Cardiac fibroblast (primary cell): ENCODE results near the gene MAP2K6.

Source experiments
- DNase-seq, 2 donors: peaks; one replicate each; pipeline versions ENCODE4 v3.0.0 to v3.0.0-alpha.2; 2010; ENCODE audit warnings: low read depth in 2 of 2
- H3K4me3 ChIP-seq, 2 donors: replicated peaks in 1 of 2; 1 replicate in 1 of 2; 2 replicates in 1 of 2; pipeline ENCODE4 v1.5.1; 2011; ENCODE audit warnings: low read depth in 2 of 2, low read length in 2 of 2, mild to moderate bottlenecking in 2 of 2, moderate library complexity in 1 of 2
- CTCF ChIP-seq: IDR thresholded peaks from one replicate; pipeline ENCODE4 v1.5.1; 2011; ENCODE audit warnings: low read depth, mild to moderate bottlenecking, low read length, inconsistent platforms

The MAP2K6 gene

GRCh38 chr17:69411766-69412165 is 2.7 kb upstream of the MAP2K6 start:
- no peak for DNase-seq
- H3K4me3 ChIP-seq, result no peak overlapping the region
- no peak for TF ChIP-seq CTCF

- no peak for TF ChIP-seq CTCF
- no peak for DNase-seq
- no peak overlapping the region for H3K4me3 ChIP-seq
These were observed 2.2 kb upstream of the MAP2K6 start for GRCh38 chr17:69412251-69412671.

GRCh38 chr17:69415431-69415830 is 934 bp downstream of the MAP2K6 start:
- no peak for TF ChIP-seq CTCF
- no peak for DNase-seq
- H3K4me3 ChIP-seq, result peak overlapping the region in 1 of 2 donors; percentile 33

GRCh38 chr17:69417545-69418483 is 3.3 kb downstream of the MAP2K6 start:
- no peak overlapping the region for H3K4me3 ChIP-seq
- TF ChIP-seq CTCF, result no peak
- DNase-seq, result no peak

GRCh38 chr17:69418535-69418934 is 4.0 kb downstream of the MAP2K6 start:
- DNase-seq, result no peak
- H3K4me3 ChIP-seq, result no peak overlapping the region
- no peak for TF ChIP-seq CTCF

- H3K4me3 ChIP-seq, result no peak overlapping the region
- DNase-seq, result peak in 1 of 2 donors; percentile 15
- no peak for TF ChIP-seq CTCF
These were observed 9.0 kb downstream of the MAP2K6 start for GRCh38 chr17:69423450-69423849.
